Measurements from ENCODE around the gene ZMYM4.

DNA sequence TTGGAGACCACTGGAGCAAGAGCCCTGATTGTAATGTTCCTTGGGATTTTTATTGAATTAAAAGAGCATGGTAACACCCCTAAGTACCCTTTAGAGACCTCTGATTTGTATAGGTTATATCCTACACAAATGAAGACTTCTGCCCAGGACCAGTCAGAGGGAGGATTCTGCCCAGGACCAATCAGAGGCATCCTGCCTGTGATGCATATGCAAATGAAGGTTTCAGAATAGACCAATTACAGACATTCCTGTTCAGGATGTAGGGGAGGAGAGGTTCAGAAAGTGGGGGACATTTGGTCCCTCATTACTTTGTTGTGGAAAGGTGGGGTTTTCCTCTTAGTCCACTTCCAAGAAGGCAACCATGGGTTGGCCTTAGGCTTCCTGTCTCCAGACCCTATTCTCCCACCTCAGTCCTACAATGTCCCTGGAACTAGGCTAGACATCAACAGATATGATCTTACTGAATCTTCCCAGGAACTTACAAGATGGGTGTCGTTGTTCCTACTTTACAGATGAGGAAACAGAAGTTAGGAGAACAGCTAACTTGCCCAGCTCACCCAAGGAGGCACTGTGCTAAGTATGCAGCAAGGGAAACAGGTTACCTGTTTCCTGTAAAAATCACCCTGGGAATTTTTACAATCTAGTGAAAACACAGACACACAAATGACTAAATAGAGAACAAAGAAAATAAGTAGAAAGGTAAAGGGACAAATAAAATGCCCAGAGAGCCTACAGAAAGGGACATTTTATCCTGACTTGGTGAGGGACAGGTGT lies 38.7 kb upstream of the ZMYM4 start:
- TF ChIP-seq EP300 (IDR thresholded peaks at IDR 0.05), result no peak
- TF ChIP-seq POLR2AphosphoS5 (IDR thresholded peaks at IDR 0.05), result no peak
- TF ChIP-seq, protein P1, sequence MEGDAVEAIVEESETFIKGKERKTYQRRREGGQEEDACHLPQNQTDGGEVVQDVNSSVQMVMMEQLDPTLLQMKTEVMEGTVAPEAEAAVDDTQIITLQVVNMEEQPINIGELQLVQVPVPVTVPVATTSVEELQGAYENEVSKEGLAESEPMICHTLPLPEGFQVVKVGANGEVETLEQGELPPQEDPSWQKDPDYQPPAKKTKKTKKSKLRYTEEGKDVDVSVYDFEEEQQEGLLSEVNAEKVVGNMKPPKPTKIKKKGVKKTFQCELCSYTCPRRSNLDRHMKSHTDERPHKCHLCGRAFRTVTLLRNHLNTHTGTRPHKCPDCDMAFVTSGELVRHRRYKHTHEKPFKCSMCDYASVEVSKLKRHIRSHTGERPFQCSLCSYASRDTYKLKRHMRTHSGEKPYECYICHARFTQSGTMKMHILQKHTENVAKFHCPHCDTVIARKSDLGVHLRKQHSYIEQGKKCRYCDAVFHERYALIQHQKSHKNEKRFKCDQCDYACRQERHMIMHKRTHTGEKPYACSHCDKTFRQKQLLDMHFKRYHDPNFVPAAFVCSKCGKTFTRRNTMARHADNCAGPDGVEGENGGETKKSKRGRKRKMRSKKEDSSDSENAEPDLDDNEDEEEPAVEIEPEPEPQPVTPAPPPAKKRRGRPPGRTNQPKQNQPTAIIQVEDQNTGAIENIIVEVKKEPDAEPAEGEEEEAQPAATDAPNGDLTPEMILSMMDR (IDR thresholded peaks at IDR 0.05), result no peak

Measured in upper lobe of left lung (tissue), 4 donors.